Left renal cortex interstitium (tissue), 4 donors: ENCODE results near the gene COMMD7. TPM values are rescaled to one million over a fixed set of nuclear protein-coding genes. Genes with fewer than 3 reads are reported as not detected.
A peak's percentile ranks its signal among the peaks of the same experiment; 100 is the strongest.

Experiments
- DNase-seq, 4 donors: peaks; one replicate each; pipeline ENCODE4 v3.0.0-alpha.2; 2013; ENCODE audit warnings: low read depth in 4 of 4, low spot score in 2 of 4, missing footprints in 1 of 4
- polyA plus RNA-seq, 4 donors: library from polyadenylated mRNA; unstranded; fragments of 120-200 nt; gene quantifications; one replicate each; pipeline ENCODE4 v1.2.1, GENCODE V29; 2013; ENCODE audit not compliant: insufficient read length in 4 of 4

Gene COMMD7
- polyA plus RNA-seq, 4 donors: 62.1 to 75.2 (median 71.6) TPM

DNA sequence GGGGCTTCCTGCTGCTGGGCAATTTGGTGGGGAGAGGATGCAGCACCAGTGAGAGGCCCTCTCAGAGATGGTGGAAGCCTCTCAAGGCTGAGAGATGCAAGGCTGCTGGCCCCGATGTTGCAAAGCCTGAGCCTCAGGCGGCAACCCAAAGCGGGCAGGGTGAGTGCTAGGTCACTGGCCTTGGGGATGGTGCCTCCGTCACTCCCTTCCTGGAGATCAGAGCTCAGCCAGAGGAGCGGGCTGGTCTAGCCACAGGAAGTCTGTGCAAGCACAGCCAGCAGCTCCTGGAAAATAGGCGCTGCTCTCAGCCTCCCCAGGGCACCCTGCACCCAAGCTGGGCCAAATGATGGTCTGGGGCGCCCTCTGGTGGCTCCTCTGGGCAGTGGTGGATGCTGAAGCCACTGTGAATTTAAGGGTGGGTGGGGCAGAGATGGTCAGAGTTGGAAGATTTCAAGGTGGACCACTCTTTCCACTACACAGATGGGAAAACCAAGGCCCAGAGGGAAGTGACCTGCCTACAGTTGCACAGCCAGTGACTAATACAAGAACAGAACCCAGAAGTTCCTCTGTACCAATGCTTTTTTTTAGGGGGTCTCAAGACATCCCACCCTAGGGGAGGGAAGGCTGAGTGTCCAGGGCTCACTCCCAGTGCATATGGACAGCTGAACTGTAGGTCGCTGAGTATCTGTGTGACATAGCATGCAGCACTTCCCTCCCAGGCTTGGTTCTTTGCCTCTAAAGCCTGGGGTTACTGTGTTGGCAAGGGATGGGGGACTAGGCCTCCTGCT is 90.3 kb downstream of the COMMD7 start:
- DNase-seq: peak; percentile 47 to 76 (median 65)

Other genes with a start within 250 kb of the COMMD7 start
- gene NOL4L, start 158.1 kb downstream of the COMMD7 start, polyA plus RNA-seq: 10 to 100 TPM; 42.5 to 67.9 (median 55.9) TPM
- gene C20orf203, start 69.5 kb downstream of the COMMD7 start, polyA plus RNA-seq: under 1 TPM; 0.07 to 0.46 (median 0.26) TPM
- 1 to 10 TPM; 6.4 to 9.4 (median 7.9) TPM for gene DNMT3B, start 18.9 kb upstream of the COMMD7 start, polyA plus RNA-seq
- 100 to 1,000 TPM in 3 of 4 donors, 10 to 100 TPM in 1; 92.5 to 117 (median 114) TPM for gene MAPRE1, start 76.5 kb upstream of the COMMD7 start, polyA plus RNA-seq
- under 1 TPM in 3 of 4 donors, not detected in 1; 0.06 to 0.13 (median 0.08) TPM for gene EFCAB8, start 115.5 kb upstream of the COMMD7 start, polyA plus RNA-seq